ENCODE data around the gene RGS16. TPM values are rescaled to one million over a fixed set of nuclear protein-coding genes. Genes with fewer than 3 reads are reported as not detected.

RGS16 gene
- total and polyA plus RNA-seq, 4 donors, result 0.54 to 2.7 (median 0.83) TPM

DNA sequence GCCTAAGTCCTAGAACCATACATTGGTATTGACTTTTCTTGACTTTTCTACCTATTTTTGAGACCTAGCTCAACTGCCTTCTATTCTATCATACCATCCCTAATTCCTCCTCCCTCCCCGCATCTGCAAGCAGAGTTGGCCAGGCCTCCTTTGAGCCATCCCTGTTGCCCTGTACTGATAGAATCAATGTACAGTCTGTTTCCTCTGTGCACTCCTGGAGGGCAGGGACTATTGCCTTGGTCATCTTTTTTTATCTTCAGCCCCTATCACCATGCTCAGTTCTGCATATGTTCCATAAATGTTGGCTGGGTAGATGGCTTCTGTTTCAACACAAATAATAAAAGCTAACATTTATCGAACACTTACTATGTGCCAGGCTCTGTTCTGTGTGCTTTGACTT lies 4.0 kb upstream of the RGS16 start:
- no peak for DNase-seq (ENCODE audit: low spot score)
- WGBS, result 83% methylated on average over 2 of the region's 2 CpGs
- no peaks in the 10 kb centered on the region for H3K27me3 ChIP-seq (ENCODE audit: control insufficient read depth in 4 of 4, insufficient read depth in 4 of 4, low read length in 3 of 4)
- no peaks in the 10 kb centered on the region for H3K36me3 ChIP-seq (ENCODE audit: control insufficient read depth in 4 of 4, insufficient read depth in 3 of 4, low read depth in 1 of 4, low read length in 3 of 4)
- H3K27ac ChIP-seq (ENCODE audit: low read depth in 1 of 2, low read length in 2 of 2), result no peak overlapping the region
- H3K9ac ChIP-seq (ENCODE audit: low read depth in 1 of 2, low read length in 2 of 2), result no peak overlapping the region
- peaks cover 4 to 12% (median 9%) of the 10 kb centered on the region in 4 donors for H3K4me1 ChIP-seq (ENCODE audit: control insufficient read depth in 4 of 4, insufficient read depth in 4 of 4, low read length in 3 of 4)
- no peaks in the 10 kb centered on the region for H3K9me3 ChIP-seq (ENCODE audit: control insufficient read depth in 4 of 4, low read length in 3 of 4)
- TF ChIP-seq JUND (IDR thresholded peaks at IDR 0.05), result no peak
- no peak for TF ChIP-seq SP1 (IDR thresholded peaks at IDR 0.05)
- TF ChIP-seq, protein P1, sequence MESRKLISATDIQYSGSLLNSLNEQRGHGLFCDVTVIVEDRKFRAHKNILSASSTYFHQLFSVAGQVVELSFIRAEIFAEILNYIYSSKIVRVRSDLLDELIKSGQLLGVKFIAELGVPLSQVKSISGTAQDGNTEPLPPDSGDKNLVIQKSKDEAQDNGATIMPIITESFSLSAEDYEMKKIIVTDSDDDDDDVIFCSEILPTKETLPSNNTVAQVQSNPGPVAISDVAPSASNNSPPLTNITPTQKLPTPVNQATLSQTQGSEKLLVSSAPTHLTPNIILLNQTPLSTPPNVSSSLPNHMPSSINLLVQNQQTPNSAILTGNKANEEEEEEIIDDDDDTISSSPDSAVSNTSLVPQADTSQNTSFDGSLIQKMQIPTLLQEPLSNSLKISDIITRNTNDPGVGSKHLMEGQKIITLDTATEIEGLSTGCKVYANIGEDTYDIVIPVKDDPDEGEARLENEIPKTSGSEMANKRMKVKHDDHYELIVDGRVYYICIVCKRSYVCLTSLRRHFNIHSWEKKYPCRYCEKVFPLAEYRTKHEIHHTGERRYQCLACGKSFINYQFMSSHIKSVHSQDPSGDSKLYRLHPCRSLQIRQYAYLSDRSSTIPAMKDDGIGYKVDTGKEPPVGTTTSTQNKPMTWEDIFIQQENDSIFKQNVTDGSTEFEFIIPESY (IDR thresholded peaks at IDR 0.05), result no peak
- TF ChIP-seq TAF1 (conservative IDR thresholded peaks at IDR 0.05), result no peak
- TF ChIP-seq, protein P2, sequence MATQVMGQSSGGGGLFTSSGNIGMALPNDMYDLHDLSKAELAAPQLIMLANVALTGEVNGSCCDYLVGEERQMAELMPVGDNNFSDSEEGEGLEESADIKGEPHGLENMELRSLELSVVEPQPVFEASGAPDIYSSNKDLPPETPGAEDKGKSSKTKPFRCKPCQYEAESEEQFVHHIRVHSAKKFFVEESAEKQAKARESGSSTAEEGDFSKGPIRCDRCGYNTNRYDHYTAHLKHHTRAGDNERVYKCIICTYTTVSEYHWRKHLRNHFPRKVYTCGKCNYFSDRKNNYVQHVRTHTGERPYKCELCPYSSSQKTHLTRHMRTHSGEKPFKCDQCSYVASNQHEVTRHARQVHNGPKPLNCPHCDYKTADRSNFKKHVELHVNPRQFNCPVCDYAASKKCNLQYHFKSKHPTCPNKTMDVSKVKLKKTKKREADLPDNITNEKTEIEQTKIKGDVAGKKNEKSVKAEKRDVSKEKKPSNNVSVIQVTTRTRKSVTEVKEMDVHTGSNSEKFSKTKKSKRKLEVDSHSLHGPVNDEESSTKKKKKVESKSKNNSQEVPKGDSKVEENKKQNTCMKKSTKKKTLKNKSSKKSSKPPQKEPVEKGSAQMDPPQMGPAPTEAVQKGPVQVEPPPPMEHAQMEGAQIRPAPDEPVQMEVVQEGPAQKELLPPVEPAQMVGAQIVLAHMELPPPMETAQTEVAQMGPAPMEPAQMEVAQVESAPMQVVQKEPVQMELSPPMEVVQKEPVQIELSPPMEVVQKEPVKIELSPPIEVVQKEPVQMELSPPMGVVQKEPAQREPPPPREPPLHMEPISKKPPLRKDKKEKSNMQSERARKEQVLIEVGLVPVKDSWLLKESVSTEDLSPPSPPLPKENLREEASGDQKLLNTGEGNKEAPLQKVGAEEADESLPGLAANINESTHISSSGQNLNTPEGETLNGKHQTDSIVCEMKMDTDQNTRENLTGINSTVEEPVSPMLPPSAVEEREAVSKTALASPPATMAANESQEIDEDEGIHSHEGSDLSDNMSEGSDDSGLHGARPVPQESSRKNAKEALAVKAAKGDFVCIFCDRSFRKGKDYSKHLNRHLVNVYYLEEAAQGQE (IDR thresholded peaks at IDR 0.05), result no peak
- no peak for TF ChIP-seq EGR1 (IDR thresholded peaks at IDR 0.05; ENCODE audit: low read depth in 2 of 2)
- TF ChIP-seq FOXA1 (IDR thresholded peaks at IDR 0.05), result no peak
- TF ChIP-seq NR2F2 (IDR thresholded peaks at IDR 0.05), result no peak
- TF ChIP-seq, protein P3, sequence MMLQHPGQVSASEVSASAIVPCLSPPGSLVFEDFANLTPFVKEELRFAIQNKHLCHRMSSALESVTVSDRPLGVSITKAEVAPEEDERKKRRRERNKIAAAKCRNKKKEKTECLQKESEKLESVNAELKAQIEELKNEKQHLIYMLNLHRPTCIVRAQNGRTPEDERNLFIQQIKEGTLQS (IDR thresholded peaks at IDR 0.05), result no peak
- no peak for TF ChIP-seq YY1 (IDR thresholded peaks at IDR 0.05)
- H3K4me3 ChIP-seq (ENCODE audit: low read depth in 1 of 3, low read length in 3 of 3), result no peak overlapping the region

DNA sequence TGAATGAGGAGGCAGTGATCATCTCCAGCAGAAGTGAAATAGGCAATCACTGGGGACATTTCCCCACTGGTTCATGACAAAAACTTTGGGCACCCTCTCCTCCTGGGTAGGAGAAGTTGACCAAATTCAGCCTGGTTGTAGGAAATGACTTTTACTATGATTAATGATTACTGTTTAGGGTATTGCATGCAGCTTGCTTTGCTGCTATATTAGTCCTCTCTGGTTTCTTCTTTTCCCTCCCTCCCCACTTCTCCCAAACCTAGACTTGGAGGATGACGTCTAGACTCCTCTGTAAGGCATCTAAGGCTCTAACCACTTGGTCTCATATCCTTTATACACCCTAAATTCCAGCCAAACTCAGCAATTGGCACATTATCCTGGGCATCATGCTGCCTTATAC lies 3.4 kb upstream of the RGS16 start:
- DNase-seq (ENCODE audit: low spot score), result no peak
- H3K4me1 ChIP-seq (ENCODE audit: control insufficient read depth in 4 of 4, insufficient read depth in 4 of 4, low read length in 3 of 4), result peaks cover 4 to 19% (median 9%) of the 10 kb centered on the region in 4 donors
- no peak overlapping the region for H3K9ac ChIP-seq (ENCODE audit: low read depth in 1 of 2, low read length in 2 of 2)
- TF ChIP-seq EGR1 (IDR thresholded peaks at IDR 0.05; ENCODE audit: low read depth in 2 of 2) (no peak), FOXA1 (IDR thresholded peaks at IDR 0.05) (no peak), JUND (IDR thresholded peaks at IDR 0.05) (no peak), FOXA2 (IDR thresholded peaks at IDR 0.05) (no peak)
- TF ChIP-seq, protein P2 (IDR thresholded peaks at IDR 0.05), result no peak
- TF ChIP-seq, protein P1 (IDR thresholded peaks at IDR 0.05), result no peak
- H3K4me3 ChIP-seq (ENCODE audit: low read depth in 1 of 3, low read length in 3 of 3), result no peak overlapping the region
- WGBS, result 81% methylated on average over 1 of the region's 1 CpG
- H3K9me3 ChIP-seq (ENCODE audit: control insufficient read depth in 4 of 4, low read length in 3 of 4), result no peaks in the 10 kb centered on the region
- no peaks in the 10 kb centered on the region for H3K36me3 ChIP-seq (ENCODE audit: control insufficient read depth in 4 of 4, insufficient read depth in 3 of 4, low read depth in 1 of 4, low read length in 3 of 4)
- no peaks in the 10 kb centered on the region for H3K27me3 ChIP-seq (ENCODE audit: control insufficient read depth in 4 of 4, insufficient read depth in 4 of 4, low read length in 3 of 4)
- H3K27ac ChIP-seq (ENCODE audit: low read depth in 1 of 2, low read length in 2 of 2), result no peak overlapping the region
